Articular chondrocyte of knee joint (primary cell): ENCODE data around the gene EPC2. TPM values are rescaled to one million over a fixed set of nuclear protein-coding genes. Genes with fewer than 3 reads are reported as not detected.

Experiments used
- small RNA-seq: library from RNA; depleted of rRNA; stranded (forward); fragments of <200 nt; gene quantifications from one replicate; pipeline ENCODE3, GENCODE V24; 2012
- total RNA-seq: library from RNA; depleted of rRNA; stranded (reverse); fragments of >200 nt; gene quantifications from 2 replicates; pipeline ENCODE4 v1.2.3, GENCODE V29; 2012

Gene EPC2
- 28.6 and 29.6 TPM in 2 replicates for total RNA-seq

GRCh38 chr2:148643998-148644882, at the start of gene EPC2:
Gene EPC2, plus strand, starts transcription at chr2:148644751. Its CDS starts 267 bp downstream, at chr2:148645018.

Small RNA genes lying within 50 kb of the gene (small RNA-seq; reads per million reads assigned to genes)
- not detected for gene RNU2-9P
- gene RPS29P8: not detected

Other genes starting within 250 kb of the EPC2 start
- 0.65 and 0.97 TPM in 2 replicates for gene KIF5C, start 230.5 kb downstream of the EPC2 start, total RNA-seq